Measurements from ENCODE around the gene VPS37B. TPM values are rescaled to one million over a fixed set of nuclear protein-coding genes. Genes with fewer than 3 reads are reported as not detected.
A peak's percentile ranks its signal among the peaks of the same experiment; 100 is the strongest.

Gene VPS37B
- total and polyA plus RNA-seq, 12 donors: 11.0 to 52.4 (median 28.0) TPM

GRCh38 chr12:122872815-122873361 is 23.0 kb downstream of the VPS37B start:
- Histone ChIP-seq H3K4me3 (no peak overlapping the region), H3K36me3 (replicated peaks in 1 of 2) (peaks cover 0 to 24% of the 10 kb centered on the region in 2 donors), H3K4me1 (replicated peaks in 1 of 2) (peaks cover 53 to 77% of the 10 kb centered on the region in 2 donors), H3K27ac (peak overlapping the region in 2 of 5 donors; percentile 83 to 86), H3K9me3 (replicated peaks in 1 of 3) (no peaks in the 10 kb centered on the region), H3K27me3 (no peaks in the 10 kb centered on the region)
- DNase-seq: no peak
- 76 to 89% (median 77%) methylated on average over 12 of the region's 12 CpGs for WGBS, 4 donors
- intact Hi-C loops (cut with DNase I): no loop called here
- TF ChIP-seq POLR2A (IDR thresholded peaks at IDR 0.05): no peak
- no peak for TF ChIP-seq CTCF (IDR thresholded peaks at IDR 0.05)

- Histone ChIP-seq H3K27ac (peak overlapping the region in 4 of 5 donors; percentile 68 to 91 (median 84)), H3K4me1 (replicated peaks in 1 of 2) (peaks cover 53 to 77% of the 10 kb centered on the region in 2 donors), H3K9me3 (replicated peaks in 1 of 3) (no peaks in the 10 kb centered on the region), H3K4me3 (peak overlapping the region in 2 of 4 donors; percentile 3 to 6), H3K36me3 (replicated peaks in 1 of 2) (peaks cover 0 to 31% of the 10 kb centered on the region in 2 donors), H3K27me3 (no peaks in the 10 kb centered on the region)
- intact Hi-C loops (cut with DNase I): no loop called here
- TF ChIP-seq CTCF (IDR thresholded peaks at IDR 0.05) (no peak), POLR2A (IDR thresholded peaks at IDR 0.05) (no peak)
- peak in 5 of 7 donors; percentile 56 to 83 (median 68) for DNase-seq
- WGBS, 4 donors: 49 to 57% (median 54%) methylated on average over 23 of the region's 23 CpGs
Observed at GRCh38 chr12:122871851-122872780, 23.8 kb downstream of the VPS37B start.

- Histone ChIP-seq H3K36me3 (replicated peaks in 1 of 2) (peaks cover 0 to 41% of the 10 kb centered on the region in 2 donors), H3K4me1 (replicated peaks in 1 of 2) (peaks cover 44 to 66% of the 10 kb centered on the region in 2 donors), H3K4me3 (peak overlapping the region in 2 of 4 donors; percentile 3 to 6), H3K9me3 (replicated peaks in 1 of 3) (no peaks in the 10 kb centered on the region), H3K27ac (peak overlapping the region; percentile 68 to 91 (median 83)), H3K27me3 (no peaks in the 10 kb centered on the region)
- 12 to 21% (median 14%) methylated on average over 13 to 15 of the region's 15 CpGs for WGBS, 4 donors
- DNase-seq: peak in 6 of 7 donors; percentile 61 to 83 (median 70)
- TF ChIP-seq POLR2A (IDR thresholded peaks at IDR 0.05): peak in 1 of 2 donors; percentile 63
- TF ChIP-seq CTCF (IDR thresholded peaks at IDR 0.05): no peak
- intact Hi-C loops (cut with DNase I): no loop called here
Observed at GRCh38 chr12:122870867-122871664, 24.9 kb downstream of the VPS37B start.
